IMR-90 (cell line): ENCODE data around the gene ENPP3.

Experiments
- BHLHE40 ChIP-seq: fragments of 150-350 bp; IDR thresholded peaks from 2 replicates; pipeline ENCODE4 v1.6.1; 2016; ENCODE audit warnings: mild to moderate bottlenecking, low read depth, low read length
- CEBPB ChIP-seq: IDR thresholded peaks from 2 replicates; pipeline ENCODE4 v1.6.1; 2012; ENCODE audit warnings: low read depth, low read length, improper control_type of control experiment
- CHD1 ChIP-seq: IDR thresholded peaks from 2 replicates; pipeline ENCODE4 v1.6.1; 2012; ENCODE audit warnings: low read depth, low read length, improper control_type of control experiment
- CTCF ChIP-seq: conservative IDR thresholded peaks from 2 replicates; pipeline ENCODE4 v1.5.1; 2012; ENCODE audit warnings: mild to moderate bottlenecking, low read depth, low read length, improper control_type of control experiment
- FOS ChIP-seq: fragments of 150-350 bp; IDR thresholded peaks from 2 replicates; pipeline ENCODE4 v1.6.1; 2016; ENCODE audit warnings: low read depth, low read length
- POLR2A ChIP-seq: IDR thresholded peaks from 2 replicates; pipeline ENCODE4 v1.6.1; 2012; ENCODE audit warnings: mild to moderate bottlenecking, low read depth, low read length
- RAD21 ChIP-seq: IDR thresholded peaks from 2 replicates; pipeline ENCODE4 v1.6.1; 2012; ENCODE audit warnings: low read length, improper control_type of control experiment
- USF2 ChIP-seq: fragments of 150-350 bp; IDR thresholded peaks from 2 replicates; pipeline ENCODE4 v1.6.1; 2017; ENCODE audit warnings: mild to moderate bottlenecking, antibody characterized with exemption, low read length, low read depth

- TF ChIP-seq CEBPB (no peak), POLR2A (no peak), CHD1 (no peak), CTCF (no peak), BHLHE40 (no peak), USF2 (no peak), FOS (no peak), RAD21 (no peak)
Observed at GRCh38 chr6:131594074-131594473, 43.0 kb upstream of the ENPP3 start.
